CD14-positive monocyte (primary cell): ENCODE results near the gene ANKRD34C. TPM values are rescaled to one million over a fixed set of nuclear protein-coding genes. Genes with fewer than 3 reads are reported as not detected.

Experiments used
- DNase-seq, 3 donors: peaks; one replicate each; pipeline ENCODE4 v3.0.0-alpha.2; 2011 to 2022
- H2AFZ ChIP-seq: 2 replicates; pipeline ENCODE4 v1.6.0; 2012; ENCODE audit warnings: mild to moderate bottlenecking, low read depth, low read length, inconsistent platforms; ENCODE audit not compliant: insufficient read depth, poor library complexity, severe bottlenecking
- H3K27ac ChIP-seq, 2 donors: 1 replicate in 1 of 2; 2 replicates in 1 of 2; pipeline ENCODE4 v1.5.1; 2012 to 2013; ENCODE audit warnings: low read length in 2 of 2, control low read depth in 1 of 2, inconsistent platforms in 1 of 2, low read depth in 1 of 2, mild to moderate bottlenecking in 1 of 2
- H3K27me3 ChIP-seq, 2 donors: one replicate each; pipeline versions ENCODE4 v1.6.0 to v1.6.1; 2011 to 2013; ENCODE audit warnings: low read length in 2 of 2; ENCODE audit not compliant: control insufficient read depth in 2 of 2, insufficient read depth in 2 of 2
- H3K36me3 ChIP-seq, 2 donors: replicated peaks in 1 of 2; 1 replicate in 1 of 2; 2 replicates in 1 of 2; pipeline versions ENCODE4 v1.5.1 to v1.6.1; 2012 to 2013; ENCODE audit warnings: low read length in 2 of 2, control low read depth in 1 of 2, inconsistent platforms in 1 of 2, mild to moderate bottlenecking in 1 of 2; ENCODE audit not compliant: insufficient read depth in 2 of 2, control insufficient read depth in 1 of 2
- H3K4me1 ChIP-seq, 2 donors: 1 replicate in 1 of 2; 2 replicates in 1 of 2; pipeline versions ENCODE4 v1.5.1 to v1.6.1; 2012 to 2013; ENCODE audit warnings: low read length in 2 of 2, control low read depth in 1 of 2, inconsistent platforms in 1 of 2, mild to moderate bottlenecking in 1 of 2, moderate library complexity in 1 of 2; ENCODE audit not compliant: insufficient read depth in 2 of 2, control insufficient read depth in 1 of 2
- H3K4me2 ChIP-seq: replicated peaks from 2 replicates; pipeline ENCODE3; 2012; ENCODE audit warnings: low read length, moderate library complexity, mild to moderate bottlenecking; ENCODE audit not compliant: poor library complexity, severe bottlenecking; ENCODE audit errors: extremely low read depth
- H3K4me3 ChIP-seq, 3 experiments: fragments of 200-600 bp in 1 of 3; sonication (generic) in 1 of 3; replicated peaks in 1 of 3; 1 replicate in 2 of 3; 2 replicates in 1 of 3; pipeline ENCODE4 v1.5.1; 2011 to 2013; ENCODE audit warnings: low read length in 3 of 3, mild to moderate bottlenecking in 3 of 3, control low read depth in 2 of 3, low read depth in 2 of 3, inconsistent platforms in 1 of 3, moderate library complexity in 1 of 3
- H3K79me2 ChIP-seq: 2 replicates; pipeline ENCODE4 v1.6.0; 2012; ENCODE audit warnings: mild to moderate bottlenecking, control low read depth, inconsistent platforms, low read length, moderate library complexity; ENCODE audit not compliant: insufficient read depth
- H3K9ac ChIP-seq: 2 replicates; pipeline ENCODE4 v1.6.0; 2017; ENCODE audit warnings: low read length, mild to moderate bottlenecking; ENCODE audit not compliant: insufficient read depth, poor library complexity, severe bottlenecking
- H3K9me3 ChIP-seq, 2 donors: replicated peaks in 1 of 2; 1 replicate in 1 of 2; 2 replicates in 1 of 2; pipeline versions ENCODE4 v1.5.1 to v1.6.1; 2012 to 2013; ENCODE audit warnings: low read length in 2 of 2, control low read depth in 1 of 2; ENCODE audit not compliant: control insufficient read depth in 1 of 2, insufficient read depth in 1 of 2
- H4K20me1 ChIP-seq: 2 replicates; pipeline ENCODE4 v1.6.0; 2012; ENCODE audit warnings: mild to moderate bottlenecking, low read length, control low read depth, moderate library complexity; ENCODE audit not compliant: insufficient read depth
- H3K27ac Mint-ChIP-seq, 7 donors: one replicate each; pipeline ENCODE4 v1.8.0; 2020; ENCODE audit warnings: mild to moderate bottlenecking in 7 of 7, mixed read lengths in 7 of 7, moderate library complexity in 6 of 7, inconsistent platforms in 2 of 7
- H3K27me3 Mint-ChIP-seq, 3 donors: one replicate each; pipeline ENCODE4 v1.8.0; 2021 to 2022; ENCODE audit warnings: low read depth in 3 of 3, mild to moderate bottlenecking in 3 of 3, mixed read lengths in 3 of 3, moderate library complexity in 3 of 3, inconsistent platforms in 1 of 3
- H3K36me3 Mint-ChIP-seq, 2 donors: one replicate each; pipeline ENCODE4 v1.8.0; 2020; ENCODE audit warnings: mixed read lengths in 2 of 2, inconsistent platforms in 1 of 2, mild to moderate bottlenecking in 1 of 2
- H3K4me1 Mint-ChIP-seq: one replicate; pipeline ENCODE4 v1.8.0; 2020; ENCODE audit warnings: mild to moderate bottlenecking, mixed read lengths
- H3K4me3 Mint-ChIP-seq, 2 donors: one replicate each; pipeline ENCODE4 v1.8.0; 2020; ENCODE audit warnings: mild to moderate bottlenecking in 2 of 2, mixed read lengths in 2 of 2, moderate library complexity in 1 of 2
- H3K9me3 Mint-ChIP-seq, 7 donors: one replicate each; pipeline ENCODE4 v1.8.0; 2020 to 2022; ENCODE audit warnings: mixed read lengths in 7 of 7, mild to moderate bottlenecking in 6 of 7, moderate library complexity in 6 of 7, inconsistent platforms in 2 of 7
- WGBS: methylation state at CpG from one replicate; pipeline ENCODE4 v1.1.5; 2013; ENCODE audit warnings: missing lambda C conversion rate; ENCODE audit not compliant: insufficient coverage; 5-methylcytosine and 5-hydroxymethylcytosine counted together
- intact Hi-C, 2 donors: fragments of 100-400 bp; cut with micrococcal nuclease; formaldehyde crosslinking; loops; one replicate each; pipeline versions ENCODE4 v1.15.0 to v1.15.1; 2023
- polyA plus RNA-seq, 3 donors: library from polyadenylated mRNA; depleted of rRNA in 1 of 3; unstranded in 2 of 3; stranded (reverse) in 1 of 3; fragments of 300-500 nt in 2 of 3; fragments of >200 nt in 1 of 3; fragmentation: Illumina TruSeq in 2 of 3; gene quantifications; 1 replicate in 2 of 3; 2 replicates in 1 of 3; pipeline ENCODE4 v1.2.3, GENCODE V29; 2012 to 2021
- TF ChIP-seq, protein P1 (sequence below): fragments of 200-600 bp; IDR thresholded peaks from one replicate; pipeline ENCODE4 v1.8.0; 2022; ENCODE audit warnings: antibody characterized with exemption, mild to moderate bottlenecking

Gene ANKRD34C
- polyA plus RNA-seq, 3 donors = not detected

GRCh38 chr15:79299841-79300235 lies 17.3 kb downstream of the ANKRD34C start:
- intact Hi-C loops = no loop called here
- no peaks in the 10 kb centered on the region for H3K4me1 ChIP-seq
- TF ChIP-seq, protein P1, sequence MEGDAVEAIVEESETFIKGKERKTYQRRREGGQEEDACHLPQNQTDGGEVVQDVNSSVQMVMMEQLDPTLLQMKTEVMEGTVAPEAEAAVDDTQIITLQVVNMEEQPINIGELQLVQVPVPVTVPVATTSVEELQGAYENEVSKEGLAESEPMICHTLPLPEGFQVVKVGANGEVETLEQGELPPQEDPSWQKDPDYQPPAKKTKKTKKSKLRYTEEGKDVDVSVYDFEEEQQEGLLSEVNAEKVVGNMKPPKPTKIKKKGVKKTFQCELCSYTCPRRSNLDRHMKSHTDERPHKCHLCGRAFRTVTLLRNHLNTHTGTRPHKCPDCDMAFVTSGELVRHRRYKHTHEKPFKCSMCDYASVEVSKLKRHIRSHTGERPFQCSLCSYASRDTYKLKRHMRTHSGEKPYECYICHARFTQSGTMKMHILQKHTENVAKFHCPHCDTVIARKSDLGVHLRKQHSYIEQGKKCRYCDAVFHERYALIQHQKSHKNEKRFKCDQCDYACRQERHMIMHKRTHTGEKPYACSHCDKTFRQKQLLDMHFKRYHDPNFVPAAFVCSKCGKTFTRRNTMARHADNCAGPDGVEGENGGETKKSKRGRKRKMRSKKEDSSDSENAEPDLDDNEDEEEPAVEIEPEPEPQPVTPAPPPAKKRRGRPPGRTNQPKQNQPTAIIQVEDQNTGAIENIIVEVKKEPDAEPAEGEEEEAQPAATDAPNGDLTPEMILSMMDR = no peak
- Mint-ChIP-seq H3K9me3 (no peaks in the 10 kb centered on the region), H3K4me1 (no peaks in the 10 kb centered on the region), H3K27ac (no peak overlapping the region), H3K27me3 (peaks cover 18 to 39% (median 24%) of the 10 kb centered on the region in 3 donors), H3K4me3 (no peak overlapping the region), H3K36me3 (no peaks in the 10 kb centered on the region)
- H3K4me3 ChIP-seq = no peak overlapping the region
- H3K4me2 ChIP-seq = no peak overlapping the region
- WGBS = no CpG with 5 or more reads among the region's 1 CpG
- peaks cover 34 to 58% of the 10 kb centered on the region in 2 donors for H3K27me3 ChIP-seq
- H3K27ac ChIP-seq = no peak overlapping the region
- H2AFZ ChIP-seq = no peak overlapping the region
- no peak overlapping the region for H3K9ac ChIP-seq
- H3K9me3 ChIP-seq = no peaks in the 10 kb centered on the region
- no peak for DNase-seq
- no peaks in the 10 kb centered on the region for H4K20me1 ChIP-seq
- H3K36me3 ChIP-seq = no peaks in the 10 kb centered on the region
- H3K79me2 ChIP-seq = no peaks in the 10 kb centered on the region

DNA sequence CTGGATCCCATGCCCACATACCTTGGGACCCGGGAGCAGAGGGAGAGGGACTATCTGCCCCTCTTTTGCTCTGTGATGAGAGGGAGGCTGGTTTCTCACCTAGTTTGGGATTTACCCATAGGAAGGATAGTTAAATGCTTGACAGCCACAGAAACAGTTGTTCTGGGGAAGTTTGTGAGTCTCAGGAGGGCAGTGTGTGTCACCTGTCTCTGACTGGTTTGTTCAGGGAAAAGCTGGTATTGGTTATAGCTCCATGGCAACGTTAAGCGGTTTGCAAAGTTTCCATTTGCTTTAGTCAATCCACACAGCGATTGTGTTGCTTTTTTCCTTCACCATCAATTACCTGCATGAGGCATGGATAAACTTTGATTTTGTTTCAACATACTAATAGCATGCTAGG lies 24.7 kb downstream of the ANKRD34C start:
- H3K27ac ChIP-seq = no peak overlapping the region
- H3K4me1 ChIP-seq = peaks cover 14 to 17% of the 10 kb centered on the region in 2 donors
- WGBS = no CpG with 5 or more reads among the region's 4 CpGs
- H3K36me3 ChIP-seq = no peaks in the 10 kb centered on the region
- no peaks in the 10 kb centered on the region for H3K9me3 ChIP-seq
- Mint-ChIP-seq H3K36me3 (no peaks in the 10 kb centered on the region), H3K27me3 (peaks cover 14 to 35% (median 25%) of the 10 kb centered on the region in 3 donors), H3K27ac (no peak overlapping the region), H3K9me3 (no peaks in the 10 kb centered on the region), H3K4me3 (no peak overlapping the region), H3K4me1 (peaks cover 12% of the 10 kb centered on the region)
- no peaks in the 10 kb centered on the region for H4K20me1 ChIP-seq
- H3K4me2 ChIP-seq = no peak overlapping the region
- H3K9ac ChIP-seq = no peak overlapping the region
- intact Hi-C loops = no loop called here
- peaks cover 12% of the 10 kb centered on the region for H3K79me2 ChIP-seq
- no peak overlapping the region for H2AFZ ChIP-seq
- H3K27me3 ChIP-seq = peaks cover 16 to 26% of the 10 kb centered on the region in 2 donors
- no peak for DNase-seq
- TF ChIP-seq, protein P1 = no peak
- no peak overlapping the region for H3K4me3 ChIP-seq
